Gastroesophageal sphincter (tissue), 4 donors: Measurements from ENCODE around the gene WBP4. TPM values are rescaled to one million over a fixed set of nuclear protein-coding genes. Genes with fewer than 3 reads are reported as not detected.

ENCODE experiments used
- ATAC-seq: fragments of 150-250 bp; one replicate; pipeline ENCODE4 v1.9.1; 2016; ENCODE audit warnings: mild to moderate bottlenecking, moderate library complexity
- H3K27ac ChIP-seq, 4 donors: fragments of 200-600 bp; sonication (generic) in 3 of 4; 1 replicate in 3 of 4; 2 replicates in 1 of 4; pipeline ENCODE4 v1.5.1; 2016 to 2019
- H3K27me3 ChIP-seq: fragments of 200-600 bp; sonication (generic); one replicate; pipeline ENCODE4 v1.5.1; 2019
- H3K36me3 ChIP-seq, 2 donors: fragments of 200-600 bp; sonication (generic); one replicate each; pipeline ENCODE4 v1.5.1; 2019; ENCODE audit warnings: control low read depth in 1 of 2
- H3K4me1 ChIP-seq, 3 donors: fragments of 200-600 bp; sonication (generic); 1 replicate in 2 of 3; 2 replicates in 1 of 3; pipeline ENCODE4 v1.5.1; 2016 to 2019; ENCODE audit warnings: control low read depth in 2 of 3
- H3K4me3 ChIP-seq, 2 donors: fragments of 200-600 bp; sonication (generic); one replicate each; pipeline ENCODE4 v1.5.1; 2019; ENCODE audit warnings: mild to moderate bottlenecking in 1 of 2, moderate library complexity in 1 of 2
- H3K9me3 ChIP-seq, 3 donors: fragments of 200-600 bp; sonication (generic); one replicate each; pipeline ENCODE4 v1.5.1; 2017 to 2019; ENCODE audit warnings: control low read depth in 2 of 3
- EP300 ChIP-seq: sonication (generic); formaldehyde crosslinking; IDR thresholded peaks from one replicate; pipeline ENCODE4 v1.6.1; 2017; ENCODE audit warnings: antibody characterized with exemption, mild to moderate bottlenecking
- POLR2A ChIP-seq, 2 donors: fragments of 450-650 bp; IDR thresholded peaks; one replicate each; pipeline ENCODE4 v1.6.1; 2017; ENCODE audit warnings: antibody characterized with exemption in 2 of 2, mild to moderate bottlenecking in 2 of 2, moderate library complexity in 1 of 2
- POLR2AphosphoS5 ChIP-seq: sonication (generic); formaldehyde crosslinking; IDR thresholded peaks from one replicate; pipeline ENCODE4 v1.6.1; 2017; ENCODE audit warnings: antibody characterized with exemption
- WGBS, 2 donors: methylation state at CpG; one replicate each; pipeline ENCODE4 v1.1.5; 2018; ENCODE audit warnings: low coverage in 1 of 2; 5-methylcytosine and 5-hydroxymethylcytosine counted together
- total RNA-seq, 4 donors: library from RNA; depleted of rRNA; stranded (reverse); fragments of >200 nt; gene quantifications; one replicate each; pipeline ENCODE4 v1.1.0, GENCODE V29; 2016
- TF ChIP-seq, protein P1 (sequence below), 4 experiments: fragments of 200-600 bp in 2 of 4; fragments of 450-650 bp in 2 of 4; sonication (generic) in 1 of 4; IDR thresholded peaks; one replicate each; pipeline ENCODE4 v1.5.1; 2017 to 2019; ENCODE audit warnings: antibody characterized with exemption in 4 of 4, mild to moderate bottlenecking in 2 of 4, moderate library complexity in 2 of 4

The WBP4 gene
- total RNA-seq, 4 donors from 2014 or later, result 19.3 to 33.1 (median 25.1) TPM

- H3K9me3 ChIP-seq, result no peaks in the 10 kb centered on the region
- no peaks in the 10 kb centered on the region for H3K4me1 ChIP-seq
- no peak for TF ChIP-seq POLR2A (IDR thresholded peaks at IDR 0.05)
- TF ChIP-seq, protein P1, sequence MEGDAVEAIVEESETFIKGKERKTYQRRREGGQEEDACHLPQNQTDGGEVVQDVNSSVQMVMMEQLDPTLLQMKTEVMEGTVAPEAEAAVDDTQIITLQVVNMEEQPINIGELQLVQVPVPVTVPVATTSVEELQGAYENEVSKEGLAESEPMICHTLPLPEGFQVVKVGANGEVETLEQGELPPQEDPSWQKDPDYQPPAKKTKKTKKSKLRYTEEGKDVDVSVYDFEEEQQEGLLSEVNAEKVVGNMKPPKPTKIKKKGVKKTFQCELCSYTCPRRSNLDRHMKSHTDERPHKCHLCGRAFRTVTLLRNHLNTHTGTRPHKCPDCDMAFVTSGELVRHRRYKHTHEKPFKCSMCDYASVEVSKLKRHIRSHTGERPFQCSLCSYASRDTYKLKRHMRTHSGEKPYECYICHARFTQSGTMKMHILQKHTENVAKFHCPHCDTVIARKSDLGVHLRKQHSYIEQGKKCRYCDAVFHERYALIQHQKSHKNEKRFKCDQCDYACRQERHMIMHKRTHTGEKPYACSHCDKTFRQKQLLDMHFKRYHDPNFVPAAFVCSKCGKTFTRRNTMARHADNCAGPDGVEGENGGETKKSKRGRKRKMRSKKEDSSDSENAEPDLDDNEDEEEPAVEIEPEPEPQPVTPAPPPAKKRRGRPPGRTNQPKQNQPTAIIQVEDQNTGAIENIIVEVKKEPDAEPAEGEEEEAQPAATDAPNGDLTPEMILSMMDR (IDR thresholded peaks at IDR 0.05), result no peak
- no peak for TF ChIP-seq POLR2AphosphoS5
- TF ChIP-seq EP300, result no peak
- H3K27me3 ChIP-seq, result no peaks in the 10 kb centered on the region
- no peak overlapping the region for H3K4me3 ChIP-seq
- ATAC-seq, result no peak
- no peaks in the 10 kb centered on the region for H3K36me3 ChIP-seq
- H3K27ac ChIP-seq, result no peak overlapping the region
Observed at GRCh38 chr13:41099986-41100385, 38.7 kb downstream of the WBP4 start.

GRCh38 chr13:41107104-41107571 is 45.8 kb downstream of the WBP4 start:
- 87% methylated on average over 3 of the region's 15 CpGs; no CpG with 5 or more reads in 1 of the 2 donors for WGBS, 2 donors
- H3K36me3 ChIP-seq, result no peaks in the 10 kb centered on the region

DNA sequence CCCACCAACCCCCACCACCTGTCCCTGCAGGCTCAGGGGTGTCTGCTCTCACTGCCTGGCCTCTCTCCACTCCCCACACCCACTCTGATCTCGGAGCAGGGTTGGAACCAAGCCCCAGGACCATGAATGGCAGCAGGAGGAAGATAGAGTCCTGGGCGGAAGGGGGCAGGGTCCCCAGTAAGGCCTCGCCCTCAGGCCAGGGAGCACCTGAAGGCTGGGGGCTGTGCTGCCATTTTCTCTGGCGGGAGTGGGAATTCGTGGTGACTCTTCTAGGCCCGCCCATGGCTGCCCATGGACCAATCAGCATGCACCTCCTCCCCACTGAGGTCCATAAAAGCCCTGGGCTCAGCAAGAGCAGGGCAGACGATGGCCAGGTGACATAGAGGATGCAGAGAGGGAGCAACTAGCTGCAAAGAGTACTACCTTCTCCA is 46.3 kb downstream of the WBP4 start:
- H3K4me1 ChIP-seq, result no peaks in the 10 kb centered on the region
- peak; percentile 13 for ATAC-seq
- no peaks in the 10 kb centered on the region for H3K36me3 ChIP-seq
- 80% methylated on average over 4 of the region's 7 CpGs; no CpG with 5 or more reads in 1 of the 2 donors for WGBS, 2 donors
- H3K27ac ChIP-seq, result no peak overlapping the region
- TF ChIP-seq, protein P1 (IDR thresholded peaks at IDR 0.05), result no peak
- TF ChIP-seq POLR2A (IDR thresholded peaks at IDR 0.05) (no peak), POLR2AphosphoS5 (no peak), EP300 (no peak)
- no peak overlapping the region for H3K4me3 ChIP-seq
- no peaks in the 10 kb centered on the region for H3K27me3 ChIP-seq
- H3K9me3 ChIP-seq, result no peaks in the 10 kb centered on the region

More at GRCh38 chr13:41107104-41107571, 45.8 kb downstream of the WBP4 start:
- peak; percentile 3 for ATAC-seq
- Histone ChIP-seq H3K4me3 (no peak overlapping the region), H3K9me3 (no peaks in the 10 kb centered on the region), H3K27me3 (no peaks in the 10 kb centered on the region), H3K4me1 (no peaks in the 10 kb centered on the region), H3K27ac (no peak overlapping the region)
- no peak for TF ChIP-seq EP300

DNA sequence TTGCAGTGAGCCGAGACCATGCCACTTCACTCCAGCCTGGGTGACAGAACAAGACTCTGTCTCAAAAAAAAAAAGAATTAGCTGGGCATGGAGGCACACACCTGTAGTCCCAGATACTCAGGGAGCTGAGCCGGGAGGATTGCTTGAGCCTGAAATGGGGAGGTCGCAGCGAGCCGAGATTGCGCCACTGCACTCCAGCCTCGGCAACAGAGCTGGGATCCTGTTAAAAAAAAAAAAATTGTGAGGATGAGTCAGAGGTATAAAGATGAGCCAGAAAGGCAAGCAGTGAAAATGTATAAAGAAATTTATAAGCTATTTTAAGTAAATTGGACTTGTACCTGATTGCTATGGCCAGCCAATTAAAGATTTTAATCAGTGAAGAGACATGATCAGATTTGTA is 50.1 kb downstream of the WBP4 start:
- WGBS, 2 donors, result 40 to 84% methylated on average over 1 to 7 of the region's 7 CpGs
- no peak for ATAC-seq
- Histone ChIP-seq H3K9me3 (no peaks in the 10 kb centered on the region), H3K4me1 (no peaks in the 10 kb centered on the region), H3K27ac (no peak overlapping the region), H3K4me3 (no peak overlapping the region), H3K36me3 (no peaks in the 10 kb centered on the region), H3K27me3 (no peaks in the 10 kb centered on the region)
- TF ChIP-seq POLR2A (IDR thresholded peaks at IDR 0.05) (no peak), POLR2AphosphoS5 (no peak), EP300 (no peak)
- TF ChIP-seq, protein P1 (IDR thresholded peaks at IDR 0.05), result no peak

DNA sequence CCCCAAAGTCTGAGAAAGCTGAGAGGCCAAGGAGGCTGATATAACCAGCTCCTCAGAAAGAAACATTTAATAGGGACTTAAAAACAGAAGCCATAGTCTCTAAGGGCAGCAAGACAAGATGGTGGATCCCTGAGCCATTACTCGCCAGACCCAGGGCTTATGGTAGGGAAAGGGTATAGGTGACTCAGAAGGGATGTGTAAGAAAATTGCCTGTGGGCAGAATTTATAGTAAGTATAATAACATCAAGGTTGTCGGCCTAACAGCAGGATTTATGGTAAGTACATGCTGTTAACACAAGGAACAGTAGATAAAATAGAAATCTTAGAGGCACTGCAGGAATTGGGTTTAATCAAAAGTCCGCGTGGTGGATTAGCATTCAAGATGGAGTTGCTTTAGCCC is 56.6 kb downstream of the WBP4 start:
- Histone ChIP-seq H3K4me3 (no peak overlapping the region), H3K36me3 (no peaks in the 10 kb centered on the region), H3K9me3 (no peaks in the 10 kb centered on the region), H3K27me3 (no peaks in the 10 kb centered on the region), H3K27ac (no peak overlapping the region), H3K4me1 (peaks cover 0 to 5% (median 0%) of the 10 kb centered on the region in 3 donors)
- no peak for ATAC-seq
- TF ChIP-seq, protein P1 (IDR thresholded peaks at IDR 0.05), result no peak
- TF ChIP-seq POLR2AphosphoS5, result no peak
- no peak for TF ChIP-seq POLR2A (IDR thresholded peaks at IDR 0.05)
- TF ChIP-seq EP300, result no peak
- WGBS, 2 donors, result 69 to 94% methylated on average over 4 of the region's 4 CpGs
